ENCODE data around the gene PPP4C. TPM values are rescaled to one million over a fixed set of nuclear protein-coding genes. Genes with fewer than 3 reads are reported as not detected.
A peak's percentile ranks its signal among the peaks of the same experiment; 100 is the strongest.

Gene PPP4C
- total and polyA plus RNA-seq, 2 of the 8 experiments (the other 6 are each of a cell fraction or from before 2014, with no cell fraction given), result 148 to 298 TPM

GRCh38 chr16:30065943-30066760 is 9.6 kb upstream of the PPP4C start (continued):
- TF ChIP-seq BACH1 (IDR thresholded peaks at IDR 0.05; ENCODE audit: low read length) (peak; percentile 85), MAFK (IDR thresholded peaks at IDR 0.05; ENCODE audit: low read depth, low read length) (peak; percentile 44; the same call in 1 of the 2 replicates), SIX5 (IDR thresholded peaks at IDR 0.05; ENCODE audit: low read depth, low read length) (no peak), TCF12 (IDR thresholded peaks at IDR 0.05; ENCODE audit: low read depth, low read length) (no peak), HDAC2 (IDR thresholded peaks at IDR 0.05; ENCODE audit: borderline replicate concordance in 1 of 2, low read depth in 2 of 2, low read length in 2 of 2) (no peak; a peak in 1 of 4 replicates), NRF1 (IDR thresholded peaks at IDR 0.05; ENCODE audit: low read depth, low read length) (no peak), KDM1A (IDR thresholded peaks at IDR 0.05; ENCODE audit: borderline replicate concordance, low read length) (no peak), SUZ12 (IDR thresholded peaks at IDR 0.05; ENCODE audit: low read length) (no peak), TAF7 (optimal IDR thresholded peaks at IDR 0.05; ENCODE audit: borderline replicate concordance, low read depth, low read length) (peak; percentile 23), SAP30 (IDR thresholded peaks at IDR 0.05; ENCODE audit: insufficient read depth, insufficient replicate concordance, low read length) (peak; percentile 52), KDM5A (IDR thresholded peaks at IDR 0.05; ENCODE audit: low read length) (no peak), EZH2 (IDR thresholded peaks at IDR 0.05; ENCODE audit: low read depth, low read length, severe bottlenecking) (no peak), POU5F1 (IDR thresholded peaks at IDR 0.05; ENCODE audit: low read depth, low read length) (no peak)
- TF ChIP-seq, protein P1, sequence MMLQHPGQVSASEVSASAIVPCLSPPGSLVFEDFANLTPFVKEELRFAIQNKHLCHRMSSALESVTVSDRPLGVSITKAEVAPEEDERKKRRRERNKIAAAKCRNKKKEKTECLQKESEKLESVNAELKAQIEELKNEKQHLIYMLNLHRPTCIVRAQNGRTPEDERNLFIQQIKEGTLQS (IDR thresholded peaks at IDR 0.05; ENCODE audit: insufficient read depth, low read depth, low read length), result no peak
- TF ChIP-seq, protein P2, sequence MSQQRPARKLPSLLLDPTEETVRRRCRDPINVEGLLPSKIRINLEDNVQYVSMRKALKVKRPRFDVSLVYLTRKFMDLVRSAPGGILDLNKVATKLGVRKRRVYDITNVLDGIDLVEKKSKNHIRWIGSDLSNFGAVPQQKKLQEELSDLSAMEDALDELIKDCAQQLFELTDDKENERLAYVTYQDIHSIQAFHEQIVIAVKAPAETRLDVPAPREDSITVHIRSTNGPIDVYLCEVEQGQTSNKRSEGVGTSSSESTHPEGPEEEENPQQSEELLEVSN (IDR thresholded peaks at IDR 0.05), result no peak
